ENCODE results near the gene PTPMT1.

DNA sequence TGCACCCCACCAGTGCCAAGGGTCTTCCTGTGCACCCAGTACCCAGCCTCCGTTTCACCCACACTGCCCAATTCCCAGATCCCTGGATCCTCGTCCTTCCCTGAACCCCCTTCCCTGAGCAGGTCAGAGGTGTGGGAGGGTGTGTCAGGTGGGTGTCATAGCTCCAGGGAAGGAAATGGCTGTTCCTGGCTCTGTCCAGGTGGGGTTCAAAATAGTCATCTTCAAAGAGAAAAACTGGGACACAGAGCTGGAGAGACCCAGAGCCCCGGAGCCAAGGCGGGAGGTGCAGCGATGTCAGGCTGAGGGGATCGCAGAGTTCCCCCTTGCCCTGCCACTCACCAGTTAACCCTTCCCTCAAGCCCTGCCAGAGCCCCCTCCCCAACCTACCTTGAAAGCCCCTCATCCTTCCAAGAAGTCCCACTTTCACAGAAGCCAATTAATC lies 28.1 kb downstream of the PTPMT1 start:
- TF ChIP-seq, protein P1, sequence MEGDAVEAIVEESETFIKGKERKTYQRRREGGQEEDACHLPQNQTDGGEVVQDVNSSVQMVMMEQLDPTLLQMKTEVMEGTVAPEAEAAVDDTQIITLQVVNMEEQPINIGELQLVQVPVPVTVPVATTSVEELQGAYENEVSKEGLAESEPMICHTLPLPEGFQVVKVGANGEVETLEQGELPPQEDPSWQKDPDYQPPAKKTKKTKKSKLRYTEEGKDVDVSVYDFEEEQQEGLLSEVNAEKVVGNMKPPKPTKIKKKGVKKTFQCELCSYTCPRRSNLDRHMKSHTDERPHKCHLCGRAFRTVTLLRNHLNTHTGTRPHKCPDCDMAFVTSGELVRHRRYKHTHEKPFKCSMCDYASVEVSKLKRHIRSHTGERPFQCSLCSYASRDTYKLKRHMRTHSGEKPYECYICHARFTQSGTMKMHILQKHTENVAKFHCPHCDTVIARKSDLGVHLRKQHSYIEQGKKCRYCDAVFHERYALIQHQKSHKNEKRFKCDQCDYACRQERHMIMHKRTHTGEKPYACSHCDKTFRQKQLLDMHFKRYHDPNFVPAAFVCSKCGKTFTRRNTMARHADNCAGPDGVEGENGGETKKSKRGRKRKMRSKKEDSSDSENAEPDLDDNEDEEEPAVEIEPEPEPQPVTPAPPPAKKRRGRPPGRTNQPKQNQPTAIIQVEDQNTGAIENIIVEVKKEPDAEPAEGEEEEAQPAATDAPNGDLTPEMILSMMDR (IDR thresholded peaks at IDR 0.05 in 8 of 11, conservative IDR thresholded peaks at IDR 0.05 in 3 of 11): no peak
- TF ChIP-seq POLR2AphosphoS5 (IDR thresholded peaks at IDR 0.05) (no peak), POLR2A (IDR thresholded peaks at IDR 0.05) (no peak)
